Measurements from ENCODE around the gene DNAH12. TPM values are rescaled to one million over a fixed set of nuclear protein-coding genes. Genes with fewer than 3 reads are reported as not detected.
"Not testable (repeated sequence)": the region's sequence is repeated elsewhere in the genome, so short reads cannot be mapped to it uniquely, and the experiment has no call there.

The DNAH12 gene
- total RNA-seq, 1 donor from 2014 or later: 0.02 TPM

DNA sequence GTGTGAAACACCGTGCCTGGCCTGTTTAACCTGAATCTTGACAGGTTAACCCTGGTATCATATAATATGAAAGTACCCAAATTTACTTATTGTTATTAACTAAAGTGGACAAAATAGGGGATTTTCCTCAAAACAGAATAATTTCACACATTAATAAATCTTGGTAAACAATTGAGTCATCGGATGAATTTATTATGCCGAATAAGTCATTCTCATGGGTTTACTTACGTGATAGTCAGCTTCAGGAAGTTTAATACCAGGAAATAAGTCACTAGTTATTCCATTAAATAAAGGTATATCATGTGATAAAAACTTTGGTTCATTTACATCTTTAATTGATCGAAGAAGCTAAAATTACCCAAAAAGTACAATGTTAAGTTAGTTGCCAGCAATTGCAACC lies 99.7 kb downstream of the DNAH12 start:
- peaks cover 5% of the 10 kb centered on the region for H3K4me1 ChIP-seq
- H3K4me3 ChIP-seq: no peak overlapping the region
- no peaks in the 10 kb centered on the region for H3F3A ChIP-seq (ENCODE audit: low read depth)
- Mint-ChIP-seq H3K36me3 (no peaks in the 10 kb centered on the region), H3K4me3 (no peak overlapping the region), H3K9me3 (no peaks in the 10 kb centered on the region), H3K4me1 (no peaks in the 10 kb centered on the region), H3K27ac (no peak overlapping the region), H3K27me3 (ENCODE audit: insufficient read depth, low read depth) (peaks cover 5% of the 10 kb centered on the region)
- no peak for DNase-seq (ENCODE audit: low spot score)
- H2AFZ ChIP-seq (replicated peaks): no peak overlapping the region
- H3K79me2 ChIP-seq (ENCODE audit: low read depth): no peaks in the 10 kb centered on the region
- H3K27me3 ChIP-seq: no peaks in the 10 kb centered on the region
- no peak overlapping the region for H3K27ac ChIP-seq
- H3K36me3 ChIP-seq: no peaks in the 10 kb centered on the region
- no peaks in the 10 kb centered on the region for H4K20me1 ChIP-seq (ENCODE audit: low read depth)
- H3K4me2 ChIP-seq: no peak overlapping the region
- no peak overlapping the region for H3K9ac ChIP-seq
- no peaks in the 10 kb centered on the region for H3K9me3 ChIP-seq (ENCODE audit: low read depth)
- TF ChIP-seq EZH2 (IDR thresholded peaks at IDR 0.05) (no peak), EZH2phosphoT487 (IDR thresholded peaks at IDR 0.05) (no peak)
- TF ChIP-seq, protein P1, sequence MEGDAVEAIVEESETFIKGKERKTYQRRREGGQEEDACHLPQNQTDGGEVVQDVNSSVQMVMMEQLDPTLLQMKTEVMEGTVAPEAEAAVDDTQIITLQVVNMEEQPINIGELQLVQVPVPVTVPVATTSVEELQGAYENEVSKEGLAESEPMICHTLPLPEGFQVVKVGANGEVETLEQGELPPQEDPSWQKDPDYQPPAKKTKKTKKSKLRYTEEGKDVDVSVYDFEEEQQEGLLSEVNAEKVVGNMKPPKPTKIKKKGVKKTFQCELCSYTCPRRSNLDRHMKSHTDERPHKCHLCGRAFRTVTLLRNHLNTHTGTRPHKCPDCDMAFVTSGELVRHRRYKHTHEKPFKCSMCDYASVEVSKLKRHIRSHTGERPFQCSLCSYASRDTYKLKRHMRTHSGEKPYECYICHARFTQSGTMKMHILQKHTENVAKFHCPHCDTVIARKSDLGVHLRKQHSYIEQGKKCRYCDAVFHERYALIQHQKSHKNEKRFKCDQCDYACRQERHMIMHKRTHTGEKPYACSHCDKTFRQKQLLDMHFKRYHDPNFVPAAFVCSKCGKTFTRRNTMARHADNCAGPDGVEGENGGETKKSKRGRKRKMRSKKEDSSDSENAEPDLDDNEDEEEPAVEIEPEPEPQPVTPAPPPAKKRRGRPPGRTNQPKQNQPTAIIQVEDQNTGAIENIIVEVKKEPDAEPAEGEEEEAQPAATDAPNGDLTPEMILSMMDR (IDR thresholded peaks at IDR 0.05): no peak

DNA sequence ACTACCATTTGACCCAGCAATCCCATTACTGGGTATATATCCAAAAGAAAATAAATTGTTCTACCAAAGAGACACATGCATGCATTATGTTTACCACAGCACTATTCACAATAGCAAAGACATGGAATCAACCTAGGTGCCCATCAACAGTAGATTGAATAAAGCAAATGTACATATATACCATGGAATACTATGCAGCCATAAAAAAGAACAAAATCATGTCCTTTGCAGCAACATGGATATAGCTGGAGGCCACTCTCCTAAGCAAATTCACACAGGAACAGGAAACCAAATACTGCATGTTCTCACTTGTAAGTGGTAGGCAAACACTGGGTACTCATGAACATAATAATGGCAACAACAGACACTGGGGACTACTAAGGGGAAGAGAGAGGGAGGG lies 104.0 kb downstream of the DNAH12 start:
- H3K27me3 Mint-ChIP-seq (ENCODE audit: insufficient read depth, low read depth); H3K9me3 Mint-ChIP-seq; H3K27ac Mint-ChIP-seq; H3K9me3 ChIP-seq (ENCODE audit: low read depth); H3K4me1 ChIP-seq; H2AFZ ChIP-seq (replicated peaks); H4K20me1 ChIP-seq (ENCODE audit: low read depth); DNase-seq (ENCODE audit: low spot score); H3K27ac ChIP-seq; H3K36me3 Mint-ChIP-seq; H3K79me2 ChIP-seq (ENCODE audit: low read depth); H3K27me3 ChIP-seq; H3K9ac ChIP-seq; H3F3A ChIP-seq (ENCODE audit: low read depth); H3K4me1 Mint-ChIP-seq; H3K36me3 ChIP-seq; H3K4me3 ChIP-seq; H3K4me2 ChIP-seq; H3K4me3 Mint-ChIP-seq: not testable (repeated sequence)

DNA sequence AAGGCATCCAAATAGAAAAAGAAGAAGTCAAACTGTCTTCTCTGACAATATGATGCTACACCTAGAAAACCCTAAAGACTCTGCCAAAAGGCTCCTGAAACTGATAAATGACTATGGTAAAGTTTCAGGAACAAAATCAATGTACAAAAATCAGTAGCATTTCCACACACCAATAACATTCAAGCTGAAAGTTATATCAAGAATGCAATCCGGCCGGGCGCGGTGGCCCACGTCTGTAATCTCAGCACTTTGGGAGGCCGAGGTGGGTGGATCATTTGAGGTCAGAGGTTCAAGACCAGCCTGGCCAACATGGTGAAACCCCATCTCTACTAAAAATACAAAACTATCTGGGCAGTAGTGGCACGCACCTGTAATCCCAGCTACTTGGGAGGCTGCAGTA lies 105.7 kb downstream of the DNAH12 start:
- not testable (repeated sequence) for H3K27ac Mint-ChIP-seq

DNA sequence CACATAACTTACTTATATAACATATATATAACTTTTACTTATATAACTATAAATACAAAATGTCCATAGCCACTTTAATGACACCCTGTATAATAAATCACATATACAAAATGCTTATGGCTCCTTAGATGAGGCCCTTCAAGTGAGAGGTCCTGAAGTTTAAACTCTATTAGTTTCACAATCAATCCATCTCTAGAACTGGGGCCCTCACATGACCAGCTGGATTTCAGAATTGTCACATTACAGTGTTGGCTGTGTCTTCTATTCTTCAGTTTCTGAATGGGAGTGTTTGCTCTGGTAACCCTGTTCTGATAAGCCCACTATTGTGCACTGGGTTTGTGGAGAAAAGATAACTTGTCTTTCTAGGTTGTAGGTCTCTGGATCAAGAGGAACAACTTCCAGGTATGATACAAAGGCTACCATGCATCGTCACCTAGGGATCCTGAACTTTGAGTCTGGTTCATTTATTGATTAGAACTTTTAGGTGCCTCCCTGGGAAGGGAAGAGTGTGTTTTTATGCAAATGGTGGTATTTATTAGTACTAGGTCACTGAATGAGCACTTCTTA lies 107.9 kb downstream of the DNAH12 start:
- no peaks in the 10 kb centered on the region for H3K36me3 ChIP-seq
- Mint-ChIP-seq H3K36me3 (no peaks in the 10 kb centered on the region), H3K27me3 (ENCODE audit: insufficient read depth, low read depth) (peaks cover 6% of the 10 kb centered on the region), H3K4me1 (no peaks in the 10 kb centered on the region), H3K27ac (no peak overlapping the region), H3K9me3 (no peaks in the 10 kb centered on the region), H3K4me3 (no peak overlapping the region)
- peak overlapping the region; percentile 18 for H2AFZ ChIP-seq (replicated peaks)
- no peak for DNase-seq (ENCODE audit: low spot score)
- TF ChIP-seq EZH2 (IDR thresholded peaks at IDR 0.05) (no peak), EZH2phosphoT487 (IDR thresholded peaks at IDR 0.05) (no peak)
- TF ChIP-seq, protein P1 (IDR thresholded peaks at IDR 0.05): no peak
- H3K4me1 ChIP-seq: no peaks in the 10 kb centered on the region
- no peaks in the 10 kb centered on the region for H3K9me3 ChIP-seq (ENCODE audit: low read depth)
- H3K79me2 ChIP-seq (ENCODE audit: low read depth): no peaks in the 10 kb centered on the region
- no peak overlapping the region for H3K9ac ChIP-seq
- no peak overlapping the region for H3K4me3 ChIP-seq
- no peaks in the 10 kb centered on the region for H3F3A ChIP-seq (ENCODE audit: low read depth)
- no peak overlapping the region for H3K27ac ChIP-seq
- no peaks in the 10 kb centered on the region for H3K27me3 ChIP-seq
- H3K4me2 ChIP-seq: no peak overlapping the region
- no peaks in the 10 kb centered on the region for H4K20me1 ChIP-seq (ENCODE audit: low read depth)

More for the DNA sequence above, 105.7 kb downstream of the DNAH12 start:
- H3F3A ChIP-seq (ENCODE audit: low read depth); DNase-seq (ENCODE audit: low spot score); H3K27ac ChIP-seq; H3K9me3 ChIP-seq (ENCODE audit: low read depth); H3K4me1 Mint-ChIP-seq; H3K27me3 ChIP-seq; H3K4me3 Mint-ChIP-seq; H3K27me3 Mint-ChIP-seq (ENCODE audit: insufficient read depth, low read depth); H3K36me3 ChIP-seq; H3K4me3 ChIP-seq; H2AFZ ChIP-seq (replicated peaks); H3K79me2 ChIP-seq (ENCODE audit: low read depth); H3K4me2 ChIP-seq; H3K9me3 Mint-ChIP-seq; H3K4me1 ChIP-seq; H4K20me1 ChIP-seq (ENCODE audit: low read depth); H3K36me3 Mint-ChIP-seq; H3K9ac ChIP-seq: not testable (repeated sequence)

Data from neural progenitor cell (in vitro differentiated cells).